ENCODE data around the gene COPZ2.

- TF ChIP-seq CTCF (IDR thresholded peaks at IDR 0.05; ENCODE audit: borderline replicate concordance, extremely low read depth, low read length, poor library complexity, severe bottlenecking) (no peak), EZH2 (IDR thresholded peaks at IDR 0.05; ENCODE audit: borderline replicate concordance, low read depth, low read length, severe bottlenecking) (no peak)
Measured at GRCh38 chr17:48016112-48016511, 21.5 kb downstream of the COPZ2 start.

All from DND-41 (cell line).